Raji (cell line): ENCODE results near the gene HS3ST5.

ENCODE experiments used
- POLR2A ChIP-seq: IDR thresholded peaks from 2 replicates; pipeline ENCODE4 v1.6.1; 2011; ENCODE audit warnings: low read depth, low read length, control low read depth; ENCODE audit not compliant: insufficient read depth

HS3ST5 gene

DNA sequence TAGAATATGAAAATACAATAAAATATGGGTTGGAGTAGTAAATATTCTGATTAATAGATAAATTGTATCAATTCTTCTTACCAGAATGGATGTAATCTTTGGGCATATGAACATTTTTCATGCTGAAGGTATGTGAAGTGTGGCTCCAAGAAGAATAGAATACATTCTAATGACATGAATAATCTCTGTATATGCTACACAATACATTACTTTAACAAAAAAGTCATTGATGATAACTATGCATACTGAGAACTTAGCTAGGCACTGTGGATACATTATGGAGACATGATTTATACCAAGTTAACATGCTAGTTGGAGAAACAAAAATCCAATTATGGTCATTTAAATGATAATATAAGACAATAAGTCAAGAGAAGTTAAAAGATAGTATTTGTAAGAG, 309.2 kb downstream of the HS3ST5 start:
- TF ChIP-seq POLR2A = no peak

DNA sequence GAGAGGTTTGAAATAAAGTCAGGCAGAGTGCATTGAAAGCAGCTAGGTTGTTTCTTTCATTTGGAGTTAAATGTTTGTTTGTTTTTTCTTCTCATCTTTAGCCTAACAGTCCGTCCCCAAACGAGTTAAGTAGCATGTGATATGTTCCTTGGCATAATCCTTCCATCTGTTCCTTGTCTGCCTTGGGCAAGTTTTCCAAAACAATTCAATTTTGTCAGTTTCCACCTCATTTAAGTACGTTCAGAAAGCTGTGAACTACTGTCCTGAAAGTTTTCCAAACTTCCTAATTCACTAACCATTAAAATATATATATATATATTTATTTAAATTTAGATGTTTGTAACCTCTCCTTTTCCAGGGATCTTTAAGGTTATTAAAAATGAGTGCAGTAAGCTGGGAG, 310.1 kb downstream of the HS3ST5 start:
- TF ChIP-seq POLR2A = no peak

- no peak for TF ChIP-seq POLR2A
Observed at GRCh38 chr6:114030767-114031166, 312.1 kb downstream of the HS3ST5 start.

GRCh38 chr6:114024746-114025145, 318.1 kb downstream of the HS3ST5 start:
- TF ChIP-seq POLR2A = no peak

DNA sequence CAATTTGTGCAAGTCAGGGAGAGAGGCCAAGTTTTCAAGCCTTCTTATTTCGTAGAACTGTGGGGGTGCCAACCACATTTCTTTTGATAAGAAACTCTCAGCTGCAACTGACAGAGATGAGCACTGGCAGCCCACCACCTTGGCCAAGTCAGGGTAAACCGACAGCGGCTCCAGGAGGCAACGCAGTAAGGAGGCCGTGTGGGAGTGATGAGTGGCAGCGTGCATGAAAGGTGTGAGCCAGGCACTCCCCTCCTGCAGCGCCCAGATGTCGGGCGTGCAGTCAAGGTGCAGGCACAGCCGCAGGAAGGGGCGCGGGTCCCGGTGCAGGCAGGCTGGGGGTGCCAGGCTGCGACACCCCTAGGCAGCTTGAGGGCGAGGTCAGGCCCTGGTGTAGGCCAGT, 322.6 kb downstream of the HS3ST5 start:
- TF ChIP-seq POLR2A = no peak

DNA sequence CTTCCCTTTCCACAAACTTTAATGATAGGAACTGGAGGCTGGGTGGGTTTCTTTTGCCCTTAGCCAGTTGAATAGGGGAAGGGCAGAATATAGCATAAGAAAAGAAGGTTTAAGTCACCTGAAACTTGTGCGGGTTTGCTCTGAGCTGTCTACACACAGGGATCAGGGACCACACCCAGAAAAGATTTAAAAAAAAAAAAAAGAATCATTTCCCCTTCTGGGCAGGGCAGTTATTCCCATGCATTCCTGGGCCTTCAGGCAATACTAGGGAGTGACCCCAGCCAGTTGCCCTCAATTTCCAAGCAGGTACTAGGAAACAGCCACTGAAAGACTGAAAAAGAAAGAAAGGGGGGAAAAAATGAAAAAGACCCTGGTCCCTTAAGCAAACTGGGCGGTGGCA, 332.3 kb downstream of the HS3ST5 start:
- no peak for TF ChIP-seq POLR2A

DNA sequence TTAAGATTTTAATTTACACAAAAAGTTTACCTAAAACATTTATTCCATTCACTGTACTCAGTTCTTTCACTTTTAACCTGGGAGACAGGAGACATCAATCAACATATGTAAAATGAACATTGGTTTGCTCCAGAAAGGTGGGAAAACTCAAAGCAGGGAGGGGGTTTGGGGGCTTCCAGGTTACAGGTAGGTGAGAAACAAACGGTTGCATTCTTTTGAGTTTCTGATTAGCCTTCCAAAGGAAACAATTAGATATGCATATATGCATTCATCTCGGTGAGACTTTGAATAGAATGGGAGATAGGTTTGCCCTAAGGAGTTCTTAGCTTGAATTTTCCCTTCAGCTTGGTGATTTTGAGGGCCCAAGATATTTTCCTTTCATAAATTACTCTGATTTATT, 333.6 kb downstream of the HS3ST5 start:
- no peak for TF ChIP-seq POLR2A

DNA sequence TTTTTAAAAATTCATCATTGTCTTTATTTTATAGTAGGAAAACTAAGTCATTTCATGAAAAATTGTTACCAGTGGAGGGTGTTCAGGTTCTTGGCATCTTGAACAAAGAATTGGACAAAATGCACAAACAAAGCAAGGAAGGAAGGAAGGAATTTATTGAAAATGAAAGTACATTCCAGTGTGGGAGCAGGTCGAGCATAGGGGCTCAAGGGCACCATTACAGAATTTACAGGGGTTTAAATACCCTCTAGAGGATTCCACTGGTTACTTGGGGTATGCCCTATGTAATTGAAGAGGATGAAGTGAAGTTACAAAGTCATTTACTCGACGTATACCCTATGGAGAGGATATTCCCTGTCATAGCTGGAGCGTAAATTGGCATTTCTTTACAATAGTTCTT, 334.5 kb downstream of the HS3ST5 start:
- no peak for TF ChIP-seq POLR2A

DNA sequence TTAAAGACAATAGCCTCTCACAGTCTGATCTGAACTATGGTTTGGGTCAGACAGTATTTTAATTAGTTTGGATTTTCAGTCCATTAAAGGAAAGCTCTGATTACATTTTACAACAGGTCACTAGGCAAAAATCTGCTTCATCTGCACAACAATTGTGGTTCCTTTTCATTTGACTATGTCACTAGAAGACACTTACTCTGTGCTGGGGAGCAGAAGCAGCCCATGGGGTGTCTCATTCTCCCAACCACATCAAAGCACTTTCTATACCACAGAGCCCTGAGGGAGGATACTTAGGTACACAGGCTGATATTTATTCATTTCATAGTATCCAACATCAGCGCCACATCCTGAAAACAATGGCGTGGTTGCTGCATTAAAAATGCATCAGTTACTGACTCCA, 335.3 kb downstream of the HS3ST5 start:
- TF ChIP-seq POLR2A = no peak
